HG02970 (cell line): ENCODE measurements around the gene ADCY3.

ENCODE experiments used
- ATAC-seq: cut with Tn5 transposase; IDR thresholded peaks from one replicate; pipeline ENCODE4 v1.9.1; 2021; ENCODE audit warnings: mild to moderate bottlenecking, moderate library complexity, moderate number of reproducible peaks; ENCODE audit not compliant: unreplicated experiment, low FRiP score

Gene ADCY3

DNA sequence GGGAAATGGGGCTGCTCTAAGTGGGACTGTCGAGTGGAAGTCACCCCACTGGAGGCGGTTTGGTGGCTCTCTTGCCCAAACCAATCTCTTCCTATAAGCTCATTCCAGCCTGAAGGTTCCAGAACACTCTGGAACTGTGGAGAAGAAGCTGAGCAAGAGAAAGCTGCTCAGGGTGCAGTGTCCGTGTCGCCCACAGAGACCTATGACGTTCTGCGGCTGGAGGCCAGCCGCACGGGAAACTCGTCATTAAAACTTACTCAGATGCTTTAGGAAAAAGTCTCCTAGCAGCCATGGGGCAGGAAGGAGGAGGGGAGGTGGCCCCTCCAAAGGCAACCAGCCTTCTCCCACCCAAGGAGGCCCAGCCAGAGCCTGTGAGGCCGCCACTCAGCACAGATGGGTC lies 41.7 kb downstream of the ADCY3 start:
- ATAC-seq = no peak

- ATAC-seq = no peak
Observed at GRCh38 chr2:24877646-24878045, 42.4 kb downstream of the ADCY3 start.

GRCh38 chr2:24877067-24877466 lies 43.0 kb downstream of the ADCY3 start:
- no peak for ATAC-seq

GRCh38 chr2:24875901-24876300 lies 44.1 kb downstream of the ADCY3 start:
- no peak for ATAC-seq

- no peak for ATAC-seq
Observed at GRCh38 chr2:24875272-24875671, 44.8 kb downstream of the ADCY3 start.

GRCh38 chr2:24874035-24874434 lies 46.0 kb downstream of the ADCY3 start:
- no peak for ATAC-seq

GRCh38 chr2:24873619-24874018 lies 46.4 kb downstream of the ADCY3 start:
- ATAC-seq = no peak

GRCh38 chr2:24872344-24873115 lies 47.5 kb downstream of the ADCY3 start:
- ATAC-seq = no peak

DNA sequence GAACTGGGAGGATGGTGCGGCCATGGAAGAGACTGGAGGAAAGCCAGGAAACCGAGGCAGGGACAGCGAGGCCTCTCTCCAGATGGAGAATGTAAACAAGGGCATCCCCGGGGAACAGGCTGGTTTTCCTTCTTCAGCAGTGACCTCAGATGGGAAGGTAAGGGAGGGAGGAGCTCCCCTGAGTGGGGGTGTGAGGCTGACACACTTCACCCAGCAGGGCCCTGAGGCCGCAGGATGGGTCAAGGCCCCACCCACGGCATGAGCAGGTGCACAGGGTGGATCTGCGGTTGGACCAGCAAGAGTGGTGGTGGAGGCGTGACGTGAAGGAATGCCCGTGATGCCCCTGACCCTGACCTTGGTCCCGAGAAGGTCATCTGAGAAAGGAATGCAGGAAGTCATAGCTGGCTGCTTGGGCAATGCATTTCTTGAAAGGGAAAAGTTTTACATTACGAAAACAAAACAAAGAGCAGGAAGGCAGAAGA lies 48.1 kb downstream of the ADCY3 start:
- ATAC-seq = no peak

DNA sequence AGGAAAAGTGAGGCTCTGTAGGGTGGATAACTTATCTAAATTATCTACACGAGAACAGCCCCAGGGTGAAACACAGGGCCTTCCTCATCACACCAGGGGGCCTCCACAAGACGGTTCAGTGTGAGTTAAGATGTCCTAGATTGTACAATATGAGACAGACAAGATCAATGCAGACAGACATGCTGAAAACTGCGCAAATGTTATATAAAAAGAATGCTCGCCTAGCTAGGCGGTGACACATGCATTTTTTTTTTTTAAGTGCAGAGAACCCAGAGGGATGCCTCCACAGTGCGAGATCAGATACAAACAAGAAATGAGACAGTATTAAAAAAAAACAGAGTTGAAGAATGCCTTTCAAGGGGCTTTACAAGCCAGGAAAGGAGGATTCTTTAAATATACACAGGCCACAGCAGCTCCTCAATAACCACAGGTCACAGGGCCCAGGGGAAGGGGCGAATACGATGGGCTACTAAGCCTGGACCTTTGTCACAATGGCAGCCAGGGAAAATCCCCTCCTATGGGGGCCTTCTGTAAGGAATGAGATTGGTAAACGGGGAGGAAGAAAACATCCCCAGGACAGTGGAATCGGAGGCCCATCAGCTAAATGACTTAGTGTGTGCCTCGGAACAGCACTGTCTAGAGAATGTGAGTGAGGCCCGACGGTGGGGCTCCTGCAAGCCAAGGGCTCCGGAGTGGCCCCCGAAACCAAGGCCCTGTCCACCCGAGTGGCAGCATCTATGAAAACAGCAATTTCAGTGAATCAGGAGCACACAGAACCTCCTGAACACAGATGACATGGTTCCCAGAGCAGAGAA lies 48.9 kb downstream of the ADCY3 start:
- no peak for ATAC-seq

GRCh38 chr2:24870440-24870839 lies 49.6 kb downstream of the ADCY3 start:
- ATAC-seq = no peak

GRCh38 chr2:24866946-24867345 lies 53.1 kb downstream of the ADCY3 start:
- ATAC-seq = no peak

DNA sequence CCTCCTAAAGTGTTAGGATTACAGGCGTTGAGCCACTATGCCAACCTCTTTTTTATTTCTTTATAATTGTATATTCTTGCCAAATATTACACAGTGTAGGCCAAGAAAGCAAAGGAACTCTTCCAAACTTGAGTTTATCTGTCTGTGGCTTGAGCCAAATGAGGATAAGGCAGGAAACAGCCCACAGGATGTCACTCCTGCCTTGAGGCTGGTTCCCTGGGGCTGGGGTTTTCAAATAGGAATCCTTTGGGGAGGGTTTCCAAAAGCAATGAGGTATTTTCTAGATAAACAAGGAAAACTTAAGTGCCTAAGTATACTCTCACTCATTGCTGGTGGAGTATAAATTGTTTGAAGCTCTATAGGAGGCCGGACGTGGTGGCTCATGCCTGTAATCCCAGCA lies 56.4 kb downstream of the ADCY3 start:
- no peak for ATAC-seq

DNA sequence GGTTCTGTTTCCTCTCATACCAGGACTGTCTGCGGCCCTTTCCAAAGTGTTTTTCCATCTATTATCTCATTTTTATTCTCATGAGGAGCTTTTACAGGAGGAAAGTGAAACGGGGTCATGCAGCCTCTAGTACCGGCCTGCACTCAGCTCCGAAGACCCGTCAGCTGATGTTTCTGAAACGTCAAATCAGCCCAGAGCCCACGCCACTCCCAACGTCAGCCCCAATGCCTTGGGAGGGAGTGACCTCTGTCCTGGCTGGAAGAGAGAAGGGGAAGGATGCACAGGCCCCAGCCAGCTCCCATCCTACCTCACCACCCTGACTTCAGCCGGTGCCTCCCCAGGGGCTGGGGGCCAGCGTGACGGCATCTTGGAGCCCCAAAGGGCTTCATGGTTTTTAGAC lies 58.5 kb downstream of the ADCY3 start:
- no peak for ATAC-seq

- no peak for ATAC-seq
Observed at GRCh38 chr2:24860631-24861030, 59.4 kb downstream of the ADCY3 start.

DNA sequence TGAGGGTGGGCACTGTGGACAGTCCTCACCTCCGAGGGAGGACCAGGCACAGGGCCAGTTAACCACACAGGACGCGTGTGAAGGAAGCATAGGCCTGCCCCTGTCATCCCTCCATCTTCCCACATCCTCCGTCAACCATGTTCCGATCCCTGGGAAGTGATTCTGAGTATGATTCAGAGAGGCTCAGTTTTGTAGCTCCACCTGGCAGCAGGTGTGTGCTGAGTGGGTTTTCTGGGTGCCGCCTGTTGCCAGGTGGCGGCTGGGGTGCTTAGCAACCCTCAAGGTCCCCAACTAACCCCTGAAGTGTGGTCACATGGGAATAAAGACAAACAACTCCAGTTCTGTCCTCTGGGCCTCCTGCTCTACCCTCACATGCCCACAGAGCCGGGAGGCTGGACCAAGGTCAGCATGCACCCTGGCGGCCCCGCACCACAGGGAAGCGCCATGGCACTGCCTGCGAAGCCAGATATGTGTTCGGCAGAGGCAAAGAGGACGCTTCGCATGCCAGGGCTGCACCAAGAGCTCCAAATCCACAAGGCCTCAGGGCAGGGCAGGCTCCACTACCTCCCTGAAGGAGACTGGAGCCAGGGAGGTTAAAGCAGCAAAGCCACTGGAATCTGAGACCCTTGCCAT lies 60.0 kb downstream of the ADCY3 start:
- no peak for ATAC-seq

GRCh38 chr2:24858996-24859395 lies 61.0 kb downstream of the ADCY3 start:
- no peak for ATAC-seq

DNA sequence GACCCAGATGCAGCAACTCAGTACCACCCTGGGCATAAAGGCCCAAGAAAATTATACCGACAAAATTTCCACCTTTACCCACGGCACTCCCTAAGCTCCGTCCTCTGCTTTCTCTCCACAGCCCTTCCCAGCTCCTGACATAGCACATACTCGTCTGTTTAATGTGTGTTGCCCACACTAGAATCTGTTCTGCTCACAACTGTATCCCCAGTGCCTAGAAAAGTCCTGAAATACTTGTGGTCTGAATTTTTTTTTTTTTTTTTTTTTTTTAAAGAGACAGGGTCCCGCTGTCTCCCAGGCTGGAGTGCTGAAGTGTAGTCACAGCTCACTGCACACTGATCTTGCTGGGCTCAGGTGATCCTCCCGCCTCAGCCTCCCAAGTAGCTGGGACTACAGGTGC lies 62.3 kb downstream of the ADCY3 start:
- no peak for ATAC-seq

DNA sequence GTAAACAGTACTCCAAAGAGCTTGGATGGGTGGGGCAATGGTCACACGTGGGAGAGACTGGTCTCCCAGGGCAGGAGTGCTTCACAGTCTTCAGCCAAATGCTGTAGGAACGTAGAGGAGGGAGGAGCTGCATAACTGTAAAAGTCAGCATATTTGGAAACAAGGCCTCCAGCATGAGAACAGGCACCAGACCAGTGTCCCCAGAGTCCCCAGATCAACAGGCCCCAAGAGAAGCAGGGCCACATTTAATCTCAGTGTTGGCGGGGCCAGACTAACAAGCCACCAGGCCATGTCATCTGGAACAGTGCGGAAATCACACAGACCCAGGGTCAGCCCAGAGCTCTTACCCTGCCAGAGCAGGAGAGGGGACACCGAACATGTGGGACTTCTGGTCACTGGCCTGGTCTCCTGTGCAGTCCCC lies 63.2 kb downstream of the ADCY3 start:
- ATAC-seq = no peak

- no peak for ATAC-seq
Observed at GRCh38 chr2:24855726-24856125, 64.3 kb downstream of the ADCY3 start.

DNA sequence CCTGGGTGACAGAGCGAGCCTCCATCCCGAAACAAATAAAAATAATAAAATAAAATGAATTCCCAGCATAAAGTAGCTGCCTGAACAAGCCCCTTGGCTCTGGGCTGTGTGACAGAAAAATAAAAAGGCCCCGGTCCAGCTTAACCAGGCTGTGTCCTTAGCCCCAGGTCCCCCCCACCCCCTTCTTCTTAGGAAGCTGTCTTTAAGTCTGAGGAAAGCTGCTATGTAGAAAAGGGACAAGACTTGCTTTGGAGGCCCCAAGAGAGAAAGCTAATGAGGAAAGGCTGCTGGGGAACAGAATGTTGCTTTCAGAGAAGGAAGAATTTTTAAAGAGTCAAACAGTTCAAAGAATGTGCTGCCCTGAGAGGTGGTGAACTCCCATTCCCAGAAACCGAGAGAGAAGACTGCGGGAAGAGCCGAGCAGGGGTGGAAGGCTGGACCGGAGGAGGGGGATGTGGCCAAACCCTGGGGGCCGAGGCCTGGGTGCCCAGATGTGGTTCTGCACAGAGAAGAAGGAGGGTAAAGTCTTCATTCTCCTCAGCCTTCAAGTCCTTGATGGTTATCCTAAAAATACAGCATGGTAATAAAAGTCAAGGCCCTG lies 64.9 kb downstream of the ADCY3 start:
- ATAC-seq = no peak
